NCI-H2171 (cell line): ENCODE results near the gene CNIH3.

Experiments
- DNase-seq: peaks from one replicate; lab custom pipeline; 2025; lab: John Stamatoyannopoulos, UW

CNIH3 gene

GRCh38 chr1:224720216-224720615 lies 104.1 kb downstream of the CNIH3 start:
- DNase-seq = no peak

- no peak for DNase-seq
These were observed 104.9 kb downstream of the CNIH3 start for GRCh38 chr1:224721000-224721399.

- DNase-seq = no peak
These were observed 106.7 kb downstream of the CNIH3 start for GRCh38 chr1:224722838-224723237.

DNA sequence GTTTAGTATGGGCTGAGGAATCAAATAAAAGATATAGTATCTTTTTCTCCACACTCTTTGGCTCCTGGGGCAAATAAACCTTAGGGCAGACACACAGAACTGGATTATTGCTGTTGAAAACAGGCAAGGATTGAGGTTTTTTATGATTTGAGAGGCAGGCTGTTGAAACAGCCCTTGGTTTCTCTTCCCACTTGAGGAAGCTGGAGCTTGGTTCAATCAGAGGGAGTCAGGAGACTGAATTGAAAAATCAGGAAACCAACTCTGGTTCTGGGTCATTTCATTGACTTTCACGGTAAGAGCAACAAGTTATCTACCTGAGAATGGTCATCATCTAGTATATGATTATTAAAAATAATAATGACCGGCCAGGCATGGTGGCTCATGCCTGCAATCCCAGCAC lies 108.4 kb downstream of the CNIH3 start:
- no peak for DNase-seq

DNA sequence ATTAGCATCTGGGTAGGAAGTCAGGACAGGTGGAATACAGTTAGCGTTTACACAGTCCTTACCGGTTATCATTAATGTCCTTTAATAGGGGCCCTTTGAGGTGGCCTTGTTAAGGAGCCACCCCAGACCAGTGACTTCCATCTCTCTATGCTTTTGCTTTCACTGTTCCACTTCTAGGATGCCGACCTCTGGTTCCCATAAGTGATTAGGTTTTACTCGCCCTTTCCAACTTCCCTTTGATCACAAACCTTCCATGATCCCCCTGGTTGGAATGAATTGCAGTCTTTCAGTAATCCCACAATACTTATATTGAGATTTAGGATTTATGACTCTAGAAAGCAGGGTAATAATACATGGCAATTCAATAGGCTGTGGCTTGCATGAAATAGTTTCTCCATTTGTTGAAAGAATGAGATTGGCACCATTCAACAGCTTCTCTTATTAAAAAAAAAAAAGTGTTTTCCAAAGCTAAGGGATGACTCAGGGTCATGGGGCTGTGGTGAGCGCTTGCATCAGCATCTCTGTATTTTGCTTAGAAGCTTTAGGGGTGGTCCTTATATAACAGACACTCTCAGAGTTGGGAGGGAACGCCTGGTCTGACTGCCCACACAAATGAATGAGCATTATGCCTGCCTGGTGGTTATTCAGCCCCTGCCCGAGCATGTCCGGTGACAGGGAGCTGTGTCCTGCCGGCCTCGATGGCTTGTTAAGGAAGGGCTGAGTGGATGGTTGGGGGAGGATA lies 110.5 kb downstream of the CNIH3 start:
- no peak for DNase-seq

DNA sequence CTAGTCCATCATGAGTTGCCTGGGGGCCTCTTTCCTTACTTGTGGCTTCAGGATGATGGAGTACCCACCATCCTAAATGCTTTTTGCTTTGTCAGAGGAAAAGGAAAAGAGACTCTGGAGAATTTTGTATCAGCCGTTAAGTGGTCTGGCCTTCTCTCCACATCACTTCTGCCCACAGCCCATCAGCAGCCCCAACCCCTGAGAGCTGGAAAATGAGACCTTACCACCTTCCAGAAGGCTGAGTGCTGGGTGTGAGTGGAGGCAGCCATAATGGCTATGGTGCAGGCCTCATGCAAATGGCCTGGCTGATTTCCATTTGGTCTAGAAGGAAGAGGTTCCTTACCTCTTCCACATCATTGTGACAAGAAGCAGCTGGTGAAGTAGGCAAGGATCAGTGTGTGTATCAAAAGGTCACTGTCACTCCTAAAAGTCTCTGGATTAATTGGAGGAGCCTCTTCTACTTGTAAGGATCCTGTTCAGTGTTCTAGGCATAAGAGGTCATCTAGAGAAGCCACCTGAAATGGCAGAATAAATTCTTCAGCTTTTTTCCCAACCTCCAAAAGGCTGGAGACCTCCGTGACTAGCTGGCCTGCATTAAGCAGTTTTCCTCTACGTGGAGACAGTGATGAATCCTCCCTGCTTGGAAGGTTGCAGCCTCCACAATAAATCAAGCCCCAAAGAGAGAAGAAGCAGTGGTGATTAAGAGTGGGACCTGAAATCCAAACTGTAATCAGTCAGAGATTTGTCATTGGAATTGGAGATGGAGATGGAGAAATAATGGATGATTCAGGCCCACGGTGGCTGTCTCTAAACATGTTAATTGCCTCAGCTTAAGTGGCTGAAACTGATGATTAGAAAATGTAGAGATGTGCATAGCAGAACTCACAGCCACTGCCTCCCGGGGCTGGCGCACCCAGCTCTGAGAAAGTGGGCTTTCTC lies 111.5 kb downstream of the CNIH3 start:
- no peak for DNase-seq

GRCh38 chr1:224730540-224730939 lies 114.4 kb downstream of the CNIH3 start:
- no peak for DNase-seq

- DNase-seq = no peak
These were observed 114.8 kb downstream of the CNIH3 start for GRCh38 chr1:224730965-224731364.

DNA sequence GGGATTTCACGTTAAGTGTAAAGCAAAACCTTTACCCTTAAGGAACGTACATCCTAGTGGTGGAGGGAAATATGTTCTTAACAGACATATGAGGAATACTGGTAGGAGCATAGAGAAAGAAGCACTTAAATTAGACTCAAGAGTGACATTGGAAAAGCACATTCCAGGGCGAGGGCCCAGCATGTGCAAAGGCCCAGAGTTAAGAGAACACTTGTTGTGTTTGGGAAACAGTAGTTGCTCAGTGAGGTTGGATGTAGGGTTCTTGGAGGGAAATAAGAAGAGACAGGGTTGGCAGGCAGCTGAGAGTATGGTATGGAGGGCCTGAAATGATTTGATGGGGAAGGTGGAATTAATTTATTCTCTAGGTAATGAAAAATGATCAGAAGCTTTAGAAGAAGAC lies 115.5 kb downstream of the CNIH3 start:
- DNase-seq = no peak

DNA sequence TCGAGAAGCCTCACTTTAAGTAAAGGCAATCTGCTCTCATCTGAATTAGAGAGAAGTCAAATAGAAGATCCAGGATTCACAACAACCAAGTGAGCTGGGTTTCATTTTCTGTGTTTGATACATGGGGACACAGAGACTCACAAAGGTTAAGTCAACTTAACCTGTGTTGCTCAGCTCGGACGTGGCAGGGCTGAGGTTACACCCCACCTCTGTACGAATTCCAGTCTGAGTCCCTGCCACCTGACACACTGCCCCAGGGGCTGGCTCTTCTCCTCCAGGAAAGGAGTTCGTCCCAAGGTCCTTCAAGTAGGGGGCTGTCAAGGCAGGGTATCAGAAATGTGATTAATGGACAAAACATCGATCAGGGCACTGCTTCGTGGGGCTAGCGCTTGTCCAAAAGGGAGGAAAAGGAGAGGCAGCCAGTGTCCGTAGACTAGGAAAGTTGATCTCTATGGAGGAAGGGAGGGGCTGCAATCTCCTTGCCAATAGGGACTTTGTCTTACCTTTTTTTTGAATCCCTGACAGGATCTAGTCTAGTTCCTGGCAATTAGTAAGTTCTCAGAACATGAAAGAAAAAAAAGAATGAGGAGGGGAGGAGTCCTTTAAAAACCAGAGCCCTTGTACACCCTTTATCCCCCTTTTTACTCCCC lies 116.4 kb downstream of the CNIH3 start:
- DNase-seq = no peak

- peak; percentile 26 for DNase-seq
These were observed 117.2 kb downstream of the CNIH3 start for GRCh38 chr1:224733027-224733911.

- no peak for DNase-seq
These were observed 118.3 kb downstream of the CNIH3 start for GRCh38 chr1:224734261-224734935.

DNA sequence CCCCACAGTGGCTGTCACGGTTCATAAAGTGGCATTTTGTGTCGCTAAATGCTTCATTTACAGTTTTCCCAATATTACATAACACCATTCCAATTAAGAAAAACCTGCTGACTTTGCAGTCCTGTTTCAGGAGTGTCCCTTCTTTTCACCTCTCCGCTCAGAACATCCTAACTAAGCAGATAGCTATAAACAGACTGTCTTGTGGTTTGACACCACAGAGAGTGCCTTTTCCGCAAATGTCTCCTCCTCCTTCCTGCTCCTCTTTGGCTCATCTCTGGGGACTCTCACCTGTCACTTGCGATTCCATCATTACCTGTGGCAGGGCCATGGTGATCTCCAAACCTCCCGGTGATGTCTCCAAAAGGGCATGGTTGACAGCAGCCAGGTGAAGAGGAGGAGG lies 119.0 kb downstream of the CNIH3 start:
- no peak for DNase-seq

GRCh38 chr1:224736619-224737352 lies 120.7 kb downstream of the CNIH3 start:
- DNase-seq = no peak

DNA sequence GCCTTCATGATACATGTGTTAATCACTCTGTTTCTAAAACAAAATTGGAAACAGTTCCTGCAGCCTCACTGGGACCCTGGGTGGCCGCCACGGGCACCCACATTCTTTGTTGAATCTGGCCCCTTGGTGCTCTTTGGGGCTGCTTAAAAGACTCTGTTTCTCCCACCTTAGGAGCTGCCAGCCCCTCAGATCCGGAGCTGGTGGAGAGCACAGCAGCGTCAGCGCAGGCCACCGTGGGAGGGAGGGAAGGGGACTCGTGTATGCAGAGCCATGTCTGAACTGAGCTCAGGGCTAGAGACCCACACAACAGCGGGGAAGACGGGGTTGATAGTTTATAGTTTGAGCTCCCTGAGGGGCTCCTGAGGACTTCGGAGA lies 121.2 kb downstream of the CNIH3 start:
- DNase-seq = no peak

DNA sequence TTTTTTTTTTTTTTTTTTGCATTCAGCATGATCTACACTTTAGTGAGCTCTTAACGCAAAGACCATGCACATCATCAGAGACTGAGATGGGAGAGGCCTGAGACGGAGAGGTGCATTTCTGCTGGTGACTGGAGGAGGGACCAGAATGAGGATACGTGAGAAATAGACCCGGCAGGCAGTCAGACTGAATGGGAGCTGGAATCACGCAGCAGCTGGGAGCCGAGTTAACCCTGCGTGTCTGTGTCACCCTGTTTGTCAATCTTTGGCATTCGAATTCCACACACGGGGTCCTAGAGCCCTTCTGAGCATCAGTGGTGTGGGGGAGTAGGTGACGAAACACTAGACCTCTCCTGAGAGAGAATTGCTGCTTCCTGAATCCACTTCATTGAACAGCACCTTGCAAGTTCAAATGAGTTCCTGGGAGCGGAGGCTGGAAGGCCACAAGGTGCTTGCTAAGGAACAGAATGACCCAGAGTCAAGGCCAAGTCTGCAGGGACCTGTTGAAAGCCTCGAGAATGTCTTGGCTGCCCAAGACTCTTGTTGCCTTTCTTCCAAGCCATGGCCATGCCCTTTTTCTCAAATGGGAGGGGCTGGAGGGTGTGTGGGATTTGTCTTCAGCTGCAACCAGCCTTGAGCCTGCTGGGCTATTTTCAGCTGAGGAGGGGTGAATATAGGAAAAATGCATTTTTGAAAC lies 123.3 kb downstream of the CNIH3 start:
- DNase-seq = no peak

DNA sequence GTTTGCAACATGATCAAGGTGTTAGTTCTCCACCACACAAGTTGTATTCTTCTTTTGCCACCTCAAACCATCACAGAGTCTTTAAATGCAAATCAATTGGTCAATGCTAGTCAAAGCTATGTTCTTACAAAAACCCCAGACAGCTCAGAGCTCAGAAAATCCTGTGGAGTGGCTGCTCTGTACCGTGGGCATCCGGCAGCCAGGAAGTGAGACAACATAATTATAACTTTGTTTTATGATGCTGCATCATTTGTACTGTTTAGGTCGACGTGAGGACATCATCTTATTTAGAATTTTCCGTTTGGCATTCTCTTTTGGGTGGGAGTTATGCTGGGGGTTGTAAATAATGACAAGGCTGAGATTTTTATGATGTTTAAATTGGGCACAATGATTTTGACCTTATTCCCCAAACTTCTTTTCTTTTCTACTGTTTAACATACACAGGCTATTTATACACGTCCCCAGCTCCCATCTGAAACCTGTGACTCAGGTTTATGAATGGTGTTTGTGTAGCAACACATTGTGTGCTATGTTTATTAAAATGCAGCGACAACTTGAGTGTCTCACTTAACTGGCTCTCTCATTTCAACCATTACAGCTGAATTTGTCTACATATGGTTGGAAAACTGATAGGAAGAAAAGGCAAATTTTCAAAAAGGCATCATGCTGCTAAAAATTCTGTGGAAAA lies 124.0 kb downstream of the CNIH3 start:
- no peak for DNase-seq

DNA sequence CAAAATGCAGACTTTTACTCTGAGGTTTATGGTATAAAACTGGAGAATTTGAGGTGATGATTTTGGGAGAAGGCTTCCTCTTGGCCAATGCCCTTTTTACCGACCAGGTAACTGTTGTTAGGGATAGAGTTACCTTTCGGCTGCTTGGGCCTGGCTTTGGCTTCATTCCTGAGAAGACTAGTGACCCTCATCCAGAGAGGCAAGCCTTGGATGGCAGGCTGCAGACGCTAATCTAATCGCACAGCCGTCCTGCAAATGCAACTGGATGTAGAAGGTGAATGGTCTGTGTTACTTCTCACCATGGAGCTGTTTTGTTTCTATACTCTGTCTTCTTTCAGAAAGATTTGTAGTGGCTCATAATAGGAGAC lies 124.6 kb downstream of the CNIH3 start:
- no peak for DNase-seq

DNA sequence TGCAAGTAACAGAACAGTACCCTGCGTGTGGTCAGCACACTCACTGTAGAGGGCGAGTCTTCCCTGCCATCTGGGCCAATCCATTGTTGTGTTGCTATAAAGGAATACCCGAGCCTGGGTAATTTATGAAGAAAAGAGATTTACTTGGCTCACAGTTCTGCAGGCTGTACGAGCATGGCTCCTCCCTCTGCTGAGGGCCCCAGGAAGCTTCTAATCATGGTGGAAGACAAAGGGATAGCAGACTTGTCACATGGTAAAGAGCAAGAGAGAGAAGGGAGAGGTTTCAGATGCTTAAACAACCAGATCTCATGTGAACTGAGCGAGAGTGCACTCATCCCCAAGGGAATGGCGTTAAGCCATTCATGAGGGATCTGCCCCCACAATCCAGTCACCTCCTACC lies 126.2 kb downstream of the CNIH3 start:
- DNase-seq = no peak
